Anterior cingulate cortex (tissue), 58 donors: ENCODE results near the gene DDAH1.
"Not testable (repeated sequence)": the region's sequence is repeated elsewhere in the genome, so short reads cannot be mapped to it uniquely, and the experiment has no call there.

ENCODE experiments used
- DNase-seq, 58 donors: peaks; one replicate each; lab custom pipeline; 2025; lab: John Stamatoyannopoulos, UW

The DDAH1 gene

DNA sequence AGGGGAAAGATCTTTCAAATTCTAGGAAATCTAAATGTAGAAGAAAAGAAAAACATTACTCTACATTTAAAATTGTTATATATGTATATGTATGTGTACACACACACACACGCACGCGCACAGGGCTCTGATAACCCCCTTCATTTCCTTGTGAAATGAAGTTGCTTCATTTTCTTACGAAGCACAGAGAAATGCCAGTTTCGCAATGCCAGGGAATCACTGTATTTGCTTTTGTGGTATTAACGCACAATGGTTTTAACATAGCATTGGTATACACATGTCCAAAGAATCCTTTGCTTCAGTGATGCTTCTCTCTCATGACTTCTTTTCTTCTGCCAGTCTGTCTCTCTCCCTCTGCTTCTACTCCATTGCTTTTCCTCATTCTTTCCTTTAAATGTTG lies 8.4 kb upstream of the DDAH1 start:
- no peak for DNase-seq

DNA sequence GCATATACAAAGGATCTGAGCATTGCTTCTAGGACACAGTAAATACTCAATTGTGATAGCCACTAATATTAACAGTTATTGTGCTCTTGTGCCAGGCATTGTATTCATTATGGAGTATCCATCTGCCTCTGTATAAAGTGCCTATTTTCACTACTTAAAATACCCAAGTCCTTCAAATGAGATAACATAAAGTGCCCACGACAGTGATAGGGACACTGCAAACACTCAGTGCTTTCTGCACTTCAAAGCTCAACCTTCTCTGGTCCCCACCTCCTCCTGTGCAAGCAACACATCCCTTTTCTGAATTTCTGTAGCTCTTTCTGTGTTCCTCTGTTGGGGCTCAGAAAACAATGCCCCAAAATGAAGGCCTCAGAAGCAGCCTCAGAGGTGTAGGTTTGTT lies 6.6 kb upstream of the DDAH1 start:
- DNase-seq, result no peak

DNA sequence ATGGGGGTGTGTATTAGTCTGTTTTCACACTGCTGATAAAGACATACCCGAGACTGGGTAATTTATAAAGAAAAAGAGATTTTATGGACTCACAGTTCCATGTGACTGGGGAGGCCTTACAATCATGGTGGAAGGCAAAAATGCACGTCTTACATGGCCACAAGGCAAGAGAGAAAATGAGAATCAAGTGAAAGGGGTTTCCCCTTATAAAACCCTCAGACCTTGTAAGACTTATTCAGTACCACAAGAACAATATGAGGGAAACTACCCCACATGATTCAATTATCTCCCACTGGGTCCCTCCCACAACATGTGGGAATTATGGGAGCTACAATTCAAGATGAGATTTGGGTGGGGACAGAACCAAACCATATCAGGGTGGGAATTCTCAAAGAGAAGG lies 5.2 kb upstream of the DDAH1 start:
- not testable (repeated sequence) for DNase-seq

DNA sequence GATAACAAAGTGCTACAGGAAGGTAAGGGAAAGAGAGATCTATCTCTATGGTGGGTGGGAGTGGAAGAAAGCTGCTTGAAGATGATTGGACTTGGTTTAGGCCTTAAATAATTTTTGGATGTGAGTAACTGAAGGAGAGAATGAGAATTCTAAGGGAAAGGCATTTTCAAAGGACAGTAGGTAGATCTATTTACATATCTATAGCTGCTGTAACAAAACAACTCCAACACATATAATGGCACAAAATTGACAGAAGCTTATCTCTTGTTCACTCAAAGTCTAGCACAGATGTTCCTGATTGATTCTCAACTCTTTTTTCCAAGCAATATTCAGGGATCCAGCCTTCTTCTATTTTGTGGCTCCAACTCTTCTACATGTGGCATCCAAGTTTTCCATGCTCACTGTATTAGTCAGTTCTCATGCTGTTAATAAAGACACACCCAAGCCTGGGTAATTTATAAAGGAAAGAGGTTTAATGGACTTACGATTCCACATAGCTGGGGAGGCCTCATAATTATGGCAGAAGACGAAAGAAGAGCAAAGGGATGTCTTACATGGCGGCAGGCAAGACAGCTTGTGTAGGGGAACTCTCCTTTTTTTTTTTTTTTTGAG lies 3.1 kb upstream of the DDAH1 start:
- DNase-seq, result no peak

DNA sequence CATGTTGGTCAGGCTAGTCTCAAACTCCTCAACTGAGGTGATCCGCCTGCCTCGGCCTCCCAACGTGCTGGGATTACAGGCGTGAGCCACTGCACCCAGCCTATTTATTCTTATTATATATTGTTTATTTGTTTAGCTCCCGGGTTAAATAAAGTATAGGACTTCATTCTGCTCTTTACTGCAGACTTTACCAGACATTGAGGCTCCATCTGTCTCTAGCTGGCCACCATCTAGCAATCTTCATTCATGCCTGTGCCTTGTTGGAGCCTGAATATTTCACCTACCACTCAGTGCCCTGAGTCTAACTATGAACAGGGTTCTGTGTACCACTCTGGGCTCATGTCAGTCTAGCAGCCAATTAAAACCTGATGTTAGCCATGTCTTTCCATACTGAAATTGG lies 2.1 kb upstream of the DDAH1 start:
- no peak for DNase-seq

DNA sequence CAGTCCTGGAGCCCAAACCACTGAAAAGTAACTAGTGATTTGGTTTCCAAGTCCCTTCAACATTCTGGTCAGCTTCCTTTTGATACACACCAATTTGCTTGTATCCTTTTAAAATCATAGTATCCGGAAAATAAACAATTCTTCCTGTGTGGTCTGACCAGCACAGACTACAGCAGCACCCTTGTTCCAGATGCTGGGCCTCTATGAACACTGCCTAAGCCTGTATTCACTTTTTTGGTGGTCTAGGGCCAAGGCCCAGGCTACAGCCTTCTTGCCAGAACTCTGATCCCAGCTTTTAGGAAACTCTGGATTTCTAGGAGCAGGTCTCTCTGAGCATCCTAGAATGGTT lies 801 bp upstream of the DDAH1 start:
- DNase-seq, result peak in 7 of 58 donors; percentile 4 to 41 (median 16)

DNA sequence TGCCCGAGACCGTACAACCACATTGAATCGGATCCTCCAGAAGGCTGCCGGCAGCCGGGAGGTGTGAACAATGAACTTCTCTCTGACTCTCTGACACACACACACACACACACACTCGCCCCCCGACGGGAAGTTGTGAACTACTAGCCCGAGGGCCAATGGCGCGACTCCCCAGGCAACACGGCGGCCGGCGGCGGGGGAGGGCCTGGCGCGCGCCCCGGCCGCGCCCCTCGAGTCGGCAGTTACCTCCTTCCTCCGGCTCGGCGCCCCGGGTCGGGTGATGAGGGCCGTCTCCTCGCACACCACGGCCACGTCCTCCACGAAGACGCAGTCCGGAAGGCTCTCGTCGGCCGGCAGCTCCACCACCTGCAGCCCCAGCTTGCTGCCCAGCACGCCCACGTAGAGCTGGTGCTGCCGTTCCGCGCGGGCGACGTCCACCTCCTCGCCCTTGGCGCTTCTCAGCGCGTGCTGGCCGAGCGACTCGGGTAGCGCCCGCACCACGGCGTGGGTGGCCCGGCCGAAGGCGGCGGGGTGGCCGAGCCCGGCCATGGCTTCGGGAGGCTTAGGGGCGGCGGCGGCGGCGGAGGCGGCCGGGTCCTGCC lies 361 bp downstream of the DDAH1 start:
- DNase-seq, result peak in 50 of 58 donors; percentile 21 to 85 (median 60)

DNA sequence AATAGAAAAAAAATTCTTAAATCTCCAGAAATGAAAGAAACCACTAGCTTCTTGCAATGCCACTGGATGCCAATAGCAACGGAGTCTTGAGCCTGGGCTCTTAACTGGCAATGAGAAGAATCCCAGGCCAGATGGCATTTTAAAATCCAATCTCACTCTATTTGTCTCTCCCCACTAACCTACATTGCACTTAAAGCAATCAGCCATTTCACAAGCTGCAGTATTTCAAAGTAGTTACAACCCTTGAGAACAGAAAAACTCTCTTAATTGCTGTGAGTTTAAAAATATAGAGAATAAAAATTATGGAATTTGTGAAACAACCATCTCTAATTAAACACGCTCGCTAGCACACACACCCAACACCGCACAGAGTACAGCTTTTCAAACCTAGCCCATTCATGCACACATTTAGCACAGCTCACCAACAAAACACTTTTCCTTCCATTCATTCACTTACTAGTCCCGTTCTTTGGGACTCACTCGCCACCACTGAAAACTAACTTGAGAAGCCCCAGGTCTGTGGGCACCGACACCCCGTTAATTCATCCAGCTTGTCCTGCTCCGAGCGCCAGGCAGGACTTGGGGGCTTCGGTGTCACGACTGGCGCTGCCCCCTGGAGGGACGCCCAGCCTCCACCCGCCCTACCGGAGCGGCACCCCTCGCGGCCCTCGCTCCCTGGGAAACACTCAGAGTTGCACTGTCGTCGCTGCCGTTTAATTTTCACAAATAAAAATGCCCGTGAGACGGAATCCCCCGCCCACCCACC lies 1.0 kb downstream of the DDAH1 start:
- peak in 14 of 58 donors; percentile 7 to 50 (median 34) for DNase-seq

DNA sequence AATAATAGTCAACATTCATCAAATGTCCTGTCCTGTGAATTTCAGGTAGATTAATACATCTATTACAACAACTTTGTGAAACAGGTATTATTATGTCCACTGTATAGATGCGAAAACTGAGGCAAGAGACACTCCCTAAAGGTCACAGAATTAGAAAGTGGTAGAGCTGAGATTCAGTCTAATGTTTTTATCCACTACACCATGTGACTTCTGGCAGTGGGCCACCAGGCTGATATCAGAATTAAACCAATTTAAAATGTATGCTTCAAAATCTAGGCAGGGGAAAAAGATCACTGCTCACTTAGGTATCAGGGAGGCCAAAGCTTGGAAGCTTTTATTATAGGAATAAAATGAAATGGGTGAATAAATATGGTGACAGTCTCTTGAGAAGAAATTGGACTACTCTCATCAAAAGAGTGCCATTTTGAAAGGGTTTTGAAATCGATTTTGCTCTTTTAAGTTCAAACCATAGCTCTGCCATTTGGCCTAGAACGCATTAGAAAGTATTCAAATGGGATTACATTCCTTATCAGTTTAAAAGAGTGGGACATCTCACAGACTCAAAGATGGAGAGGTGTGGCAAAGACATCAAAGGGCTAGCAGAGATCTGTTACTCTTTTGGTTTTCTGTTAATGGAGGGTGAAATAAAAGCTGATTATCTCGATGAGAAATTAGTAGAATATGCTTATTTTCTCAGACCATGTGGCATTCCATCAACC lies 1.9 kb downstream of the DDAH1 start:
- DNase-seq, result no peak

DNA sequence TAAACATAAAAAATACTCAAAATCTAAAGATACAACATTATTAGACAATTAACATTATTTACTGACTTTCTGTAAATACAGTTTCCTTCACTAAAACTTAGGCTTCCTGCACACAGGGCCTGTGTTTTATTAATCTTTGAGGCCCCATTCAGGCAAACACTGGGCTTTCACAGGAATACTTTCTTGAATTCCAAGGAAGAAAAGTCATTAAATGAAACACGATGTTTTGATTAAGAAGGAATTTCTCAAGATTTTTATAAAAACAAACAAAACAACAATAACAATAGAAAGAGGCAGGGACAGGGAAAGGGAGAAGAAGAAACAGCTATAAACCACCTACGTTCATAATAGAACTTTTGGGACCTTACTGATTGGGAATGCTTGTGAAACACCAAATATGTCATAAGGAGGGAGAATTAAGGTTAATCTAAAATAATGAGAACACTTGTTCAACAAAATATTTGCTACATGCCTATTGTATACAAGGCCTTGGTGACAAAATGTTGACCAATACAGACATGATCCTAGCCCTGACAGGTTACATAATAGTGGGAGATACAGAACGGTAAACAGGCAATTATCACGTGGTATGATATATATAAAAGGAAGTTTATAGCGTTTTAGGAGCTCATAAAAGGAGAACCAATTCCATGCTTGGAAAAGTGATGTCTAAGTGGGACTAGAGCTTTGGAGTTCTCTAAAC lies 3.6 kb downstream of the DDAH1 start:
- no peak for DNase-seq

DNA sequence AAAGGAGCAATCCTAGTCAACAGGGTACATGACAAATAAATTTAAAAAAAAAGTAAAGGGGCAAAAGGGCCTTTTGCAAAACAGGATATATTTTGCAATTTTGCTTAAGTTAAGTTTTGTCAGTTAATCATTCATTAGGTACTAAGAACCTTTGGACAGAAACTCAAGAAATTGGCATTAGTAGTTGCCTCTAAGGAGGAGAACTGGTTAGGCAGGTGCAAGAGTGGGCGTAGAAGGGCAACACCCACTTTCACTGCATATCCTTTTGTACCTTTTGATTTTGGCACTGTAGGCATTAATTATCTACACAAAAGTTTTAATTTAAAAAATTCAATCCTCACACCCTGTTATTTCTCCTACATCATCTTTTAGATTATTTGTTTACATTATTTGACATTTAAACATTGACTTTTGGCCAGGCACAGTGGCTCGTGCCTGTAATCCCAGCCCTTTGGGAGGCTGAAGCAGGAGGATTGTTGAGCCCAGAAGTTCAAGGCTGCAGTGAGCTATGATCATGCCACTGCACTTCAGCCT lies 4.3 kb downstream of the DDAH1 start:
- DNase-seq, result no peak

DNA sequence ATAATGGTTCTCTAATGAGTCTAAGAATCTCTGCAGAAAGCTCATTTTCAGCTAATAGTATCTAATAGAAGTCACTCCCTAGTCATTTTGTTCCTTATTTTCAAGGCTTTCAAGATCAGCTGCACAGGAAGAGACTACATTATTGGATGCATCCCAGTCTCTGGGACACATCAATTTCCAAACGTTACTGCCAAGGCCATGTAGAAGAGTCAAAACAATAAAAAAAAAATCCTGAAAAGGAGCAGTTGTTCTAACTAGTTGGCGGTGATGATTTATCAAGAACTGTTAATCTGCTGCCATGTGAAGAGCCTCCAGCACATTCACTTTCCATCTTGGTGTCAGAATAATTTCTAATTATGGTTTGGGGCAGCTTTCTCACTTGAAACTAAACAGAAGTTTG lies 5.7 kb downstream of the DDAH1 start:
- no peak for DNase-seq

DNA sequence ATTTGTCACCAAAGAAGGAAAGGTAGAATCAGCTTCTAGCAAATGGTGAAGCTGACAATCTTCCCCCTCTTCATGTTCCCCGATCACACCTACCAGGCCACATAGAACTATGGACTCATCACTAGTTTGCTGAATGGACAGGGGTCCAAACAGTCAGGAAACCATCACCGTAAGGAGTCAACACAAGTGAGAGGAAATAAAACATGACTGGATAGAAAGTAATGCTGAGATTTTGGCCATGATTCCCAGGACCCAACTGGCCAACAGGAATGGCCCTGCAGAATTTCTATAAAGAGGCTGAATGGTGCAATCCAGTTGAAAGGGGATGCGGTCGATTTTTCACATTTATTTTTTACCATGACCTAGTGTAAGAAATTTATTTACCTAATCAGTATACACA lies 10.7 kb downstream of the DDAH1 start:
- DNase-seq, result no peak

DNA sequence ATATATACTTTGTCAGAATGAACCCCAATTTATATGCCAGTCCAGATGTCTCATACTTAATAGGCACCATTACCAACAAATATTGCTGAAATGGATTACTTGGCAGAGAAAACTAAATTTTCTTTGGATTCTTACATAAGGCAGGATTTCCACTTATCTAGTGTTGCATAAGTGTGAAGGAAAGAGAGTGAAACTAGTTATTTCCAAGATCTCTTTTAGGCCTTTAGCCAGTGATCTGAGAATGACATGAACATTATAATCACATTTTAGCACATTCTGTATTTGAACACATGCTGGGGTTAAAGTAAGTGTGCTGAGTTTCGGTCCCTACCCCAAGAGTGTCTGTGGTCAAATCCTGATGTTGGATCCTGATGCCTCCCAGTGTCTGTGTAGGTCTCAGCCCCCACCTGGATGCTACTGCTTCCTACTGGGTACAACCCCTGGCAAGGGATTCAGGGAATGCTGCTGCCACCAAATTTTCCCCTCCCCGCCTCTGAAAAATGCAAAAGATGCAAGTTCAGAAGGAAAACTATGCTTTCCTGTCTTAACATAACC lies 11.2 kb downstream of the DDAH1 start:
- DNase-seq, result no peak

DNA sequence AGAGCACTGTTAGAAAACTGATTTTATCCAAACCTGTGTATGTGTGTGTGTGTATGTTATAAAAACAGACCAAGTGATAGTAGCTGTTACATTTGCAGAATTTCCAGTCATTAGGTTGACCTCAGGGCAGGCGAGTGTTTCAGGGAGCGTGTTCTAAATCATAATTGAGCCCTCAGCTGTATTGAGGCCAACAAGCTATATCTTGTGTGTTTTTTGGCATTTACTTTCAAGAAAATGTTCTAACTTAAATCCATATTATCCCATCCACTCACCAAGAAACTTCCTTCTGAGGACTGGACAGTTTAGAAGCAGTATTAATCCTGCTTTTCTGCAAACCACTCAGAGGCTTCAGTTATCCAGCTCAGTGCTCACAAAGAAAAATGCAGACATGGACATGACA lies 12.0 kb downstream of the DDAH1 start:
- no peak for DNase-seq

DNA sequence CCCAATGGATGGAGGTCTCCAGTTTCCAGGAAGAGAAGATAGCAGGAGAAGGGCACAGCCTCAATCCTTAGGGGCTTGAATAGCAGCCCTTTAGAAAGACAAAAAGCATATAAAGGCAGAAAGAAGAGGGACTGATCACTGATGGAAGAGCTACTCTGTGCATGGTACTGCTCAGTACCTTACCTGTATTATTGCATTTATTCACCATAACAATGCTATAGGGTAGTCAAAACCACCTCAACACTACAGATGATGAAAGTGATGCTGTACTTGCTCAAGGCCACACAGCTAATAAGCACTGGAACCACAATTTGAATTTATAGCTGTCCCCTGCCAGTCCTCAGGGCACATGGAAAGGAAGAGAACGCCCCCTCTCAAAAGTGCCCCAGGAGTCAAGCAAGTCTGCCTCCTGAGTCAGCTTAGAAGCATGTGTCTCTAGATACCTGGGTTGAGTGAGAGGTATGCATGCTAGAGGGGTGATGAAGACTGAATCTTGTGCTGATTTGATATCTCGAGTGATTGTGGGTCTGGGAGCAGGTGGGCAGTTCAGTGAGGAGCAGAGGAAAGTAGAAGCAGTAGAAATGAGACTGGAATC lies 13.6 kb downstream of the DDAH1 start:
- DNase-seq, result no peak

DNA sequence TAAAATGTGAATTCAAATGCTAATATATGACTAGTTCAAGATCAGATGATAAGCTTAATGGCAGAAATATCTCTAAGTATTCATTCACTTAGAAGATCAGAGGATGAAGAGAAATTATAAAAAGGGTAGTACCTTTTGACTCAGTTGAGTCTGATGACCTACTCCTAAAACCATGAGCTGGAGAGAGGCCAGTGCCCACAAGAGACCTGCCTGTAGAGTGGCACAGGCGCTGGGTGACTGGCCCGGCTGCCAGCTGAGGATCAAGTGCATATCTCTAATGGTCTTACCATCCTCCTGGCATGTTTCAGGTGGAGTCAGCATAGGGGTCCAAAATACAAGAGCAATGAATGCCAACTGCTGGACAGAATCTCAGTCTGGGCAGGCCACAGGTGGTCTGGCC lies 14.1 kb downstream of the DDAH1 start:
- no peak for DNase-seq

DNA sequence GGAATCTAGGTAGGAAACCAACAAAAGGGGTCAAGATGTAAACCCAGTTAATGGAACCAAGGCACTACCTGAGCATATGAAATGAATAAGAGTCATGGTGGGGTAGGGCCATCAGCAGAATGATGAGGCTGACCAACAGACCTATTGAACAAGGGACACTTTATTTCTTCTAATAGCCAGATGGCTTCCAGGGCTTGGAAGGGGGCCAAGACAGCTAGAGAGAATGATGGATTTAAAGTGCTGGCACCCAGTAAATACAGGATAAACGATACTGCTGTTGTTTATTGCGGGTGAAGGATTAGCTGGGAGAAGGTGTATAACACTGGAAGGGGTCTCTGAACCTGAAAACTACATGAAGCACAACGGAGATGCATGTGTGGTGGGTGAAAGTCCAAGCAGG lies 15.6 kb downstream of the DDAH1 start:
- peak in 1 of 58 donors; percentile 9 for DNase-seq

DNA sequence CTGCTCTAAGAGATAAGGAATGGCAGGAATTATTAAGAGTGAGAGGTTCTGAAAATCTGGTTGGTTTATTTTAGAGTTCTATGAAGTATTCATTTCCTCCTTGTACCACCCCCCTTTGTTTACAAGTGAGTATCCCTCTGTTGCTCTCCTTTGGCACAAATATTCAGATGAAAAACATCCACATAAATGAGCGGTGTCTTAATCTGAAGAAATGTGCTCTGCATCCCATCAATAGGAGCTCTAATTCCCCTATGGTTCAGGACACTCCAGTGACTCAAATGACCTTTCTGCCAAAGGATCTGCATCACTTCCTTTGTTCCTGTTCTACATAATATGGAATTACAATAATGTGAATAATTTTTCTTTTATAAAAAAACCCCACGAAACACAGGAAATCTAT lies 16.6 kb downstream of the DDAH1 start:
- DNase-seq, result no peak
